PFSK-1 (cell line): Measurements from ENCODE around the gene SCLY.

Experiments
- FOXP2 ChIP-seq: optimal IDR thresholded peaks from 2 replicates; pipeline ENCODE3; 2011; ENCODE audit warnings: borderline replicate concordance, control low read depth, inconsistent platforms; ENCODE audit not compliant: insufficient read depth; ENCODE audit errors: extremely low read length, extremely low read depth
- POLR2AphosphoS5 ChIP-seq: IDR thresholded peaks from 2 replicates; pipeline ENCODE4 v1.6.1; 2012; ENCODE audit warnings: low read depth, mild to moderate bottlenecking, control low read depth, low read length, moderate library complexity
- REST ChIP-seq, 2 experiments: IDR thresholded peaks; 2 replicates each; pipeline versions ENCODE4 v1.6.1 to v1.8.0; 2011 to 2012; ENCODE audit warnings: low read depth in 2 of 2, low read length in 2 of 2, control low read depth in 1 of 2, inconsistent platforms in 1 of 2, mild to moderate bottlenecking in 1 of 2, moderate library complexity in 1 of 2; ENCODE audit not compliant: insufficient read depth in 1 of 2
- SIN3A ChIP-seq: IDR thresholded peaks from 2 replicates; pipeline ENCODE4 v1.6.1; 2012; ENCODE audit warnings: mild to moderate bottlenecking, low read length, moderate library complexity, borderline replicate concordance; ENCODE audit not compliant: insufficient read depth
- TAF1 ChIP-seq: IDR thresholded peaks from 2 replicates; pipeline ENCODE4 v1.6.1; 2012; ENCODE audit warnings: low read length, control low read depth, borderline replicate concordance; ENCODE audit not compliant: insufficient read depth

SCLY gene

GRCh38 chr2:238040918-238041317 is 19.9 kb upstream of the SCLY start:
- TF ChIP-seq REST (IDR thresholded peaks at IDR 0.05; ENCODE audit: insufficient read depth in 1 of 2, low read depth in 2 of 2, low read length in 2 of 2) (no peak), TAF1 (no peak), FOXP2 (no peak), SIN3A (no peak), POLR2AphosphoS5 (no peak)

- TF ChIP-seq POLR2AphosphoS5 (no peak), SIN3A (no peak), FOXP2 (no peak), REST (IDR thresholded peaks at IDR 0.05; ENCODE audit: insufficient read depth in 1 of 2, low read depth in 2 of 2, low read length in 2 of 2) (no peak), TAF1 (no peak)
These were observed 18.7 kb upstream of the SCLY start for GRCh38 chr2:238042090-238042489.

GRCh38 chr2:238042849-238043584 is 17.8 kb upstream of the SCLY start:
- no peak for TF ChIP-seq FOXP2
- no peak for TF ChIP-seq SIN3A
- TF ChIP-seq POLR2AphosphoS5: no peak
- TF ChIP-seq TAF1: no peak
- no peak for TF ChIP-seq REST (IDR thresholded peaks at IDR 0.05; ENCODE audit: insufficient read depth in 1 of 2, low read depth in 2 of 2, low read length in 2 of 2)

- TF ChIP-seq TAF1: no peak
- no peak for TF ChIP-seq POLR2AphosphoS5
These were observed 16.9 kb upstream of the SCLY start for GRCh38 chr2:238043851-238044250.

- TF ChIP-seq POLR2AphosphoS5 (no peak), REST (IDR thresholded peaks at IDR 0.05; ENCODE audit: insufficient read depth in 1 of 2, low read depth in 2 of 2, low read length in 2 of 2) (no peak), SIN3A (no peak), FOXP2 (no peak), TAF1 (no peak)
These were observed 15.2 kb upstream of the SCLY start for GRCh38 chr2:238045575-238045974.
